Measurements from ENCODE around the gene CEP20.

The CEP20 gene

DNA sequence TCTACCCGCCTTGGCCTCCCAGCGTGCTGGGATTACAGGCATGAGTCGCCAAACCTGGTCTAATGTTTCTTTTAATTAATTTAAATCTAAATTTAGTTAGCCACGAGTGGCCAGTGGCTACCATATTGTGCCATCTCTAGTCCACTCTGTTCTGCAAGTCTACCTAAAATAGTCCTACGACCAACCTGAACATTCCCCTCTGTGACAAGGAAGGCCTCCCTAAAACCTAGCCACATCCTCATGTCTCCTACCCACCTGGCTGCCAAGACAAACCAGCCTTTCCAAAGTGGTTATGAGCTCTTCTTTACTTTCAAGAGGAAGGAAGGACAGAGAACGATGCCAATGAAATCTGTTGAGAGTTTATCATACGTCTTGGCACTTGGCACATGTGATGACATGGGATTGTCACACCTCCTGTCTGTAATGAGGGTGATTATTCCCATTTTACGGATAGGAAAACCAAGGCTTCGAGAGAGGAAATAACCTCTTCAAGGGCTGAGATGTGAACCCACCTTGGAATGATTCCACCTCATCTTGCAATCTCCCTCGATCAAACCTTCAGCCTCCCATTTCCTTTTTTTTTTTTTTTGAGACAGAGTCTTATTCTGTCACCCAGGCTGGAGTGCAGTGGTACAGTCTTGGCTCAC lies 51.3 kb downstream of the CEP20 start:
- no peak overlapping the region for H3K4me3 ChIP-seq (ENCODE audit: low read depth, low read length)
- DNase-seq (ENCODE audit: low read depth) = no peak

DNA sequence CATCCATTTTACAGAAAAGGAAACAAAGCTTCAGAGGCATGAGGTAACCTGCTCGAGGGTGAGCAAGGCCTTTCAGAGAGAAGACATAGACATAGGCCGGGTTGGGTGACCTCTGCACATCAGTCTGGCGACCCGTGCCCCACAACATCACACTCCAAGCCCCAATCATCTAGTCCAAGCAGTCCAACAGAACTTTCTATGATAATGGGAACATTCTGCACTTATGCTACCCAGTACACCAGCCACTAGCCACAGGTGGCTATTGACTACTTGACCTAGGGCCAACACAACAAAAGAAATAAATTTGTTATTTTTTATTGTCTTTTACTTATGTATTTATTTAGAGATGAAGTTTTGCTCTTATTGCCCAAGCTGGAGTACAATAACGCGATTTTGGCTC lies 52.3 kb downstream of the CEP20 start:
- DNase-seq (ENCODE audit: low read depth) = no peak
- H3K4me3 ChIP-seq (ENCODE audit: low read depth, low read length) = no peak overlapping the region

DNA sequence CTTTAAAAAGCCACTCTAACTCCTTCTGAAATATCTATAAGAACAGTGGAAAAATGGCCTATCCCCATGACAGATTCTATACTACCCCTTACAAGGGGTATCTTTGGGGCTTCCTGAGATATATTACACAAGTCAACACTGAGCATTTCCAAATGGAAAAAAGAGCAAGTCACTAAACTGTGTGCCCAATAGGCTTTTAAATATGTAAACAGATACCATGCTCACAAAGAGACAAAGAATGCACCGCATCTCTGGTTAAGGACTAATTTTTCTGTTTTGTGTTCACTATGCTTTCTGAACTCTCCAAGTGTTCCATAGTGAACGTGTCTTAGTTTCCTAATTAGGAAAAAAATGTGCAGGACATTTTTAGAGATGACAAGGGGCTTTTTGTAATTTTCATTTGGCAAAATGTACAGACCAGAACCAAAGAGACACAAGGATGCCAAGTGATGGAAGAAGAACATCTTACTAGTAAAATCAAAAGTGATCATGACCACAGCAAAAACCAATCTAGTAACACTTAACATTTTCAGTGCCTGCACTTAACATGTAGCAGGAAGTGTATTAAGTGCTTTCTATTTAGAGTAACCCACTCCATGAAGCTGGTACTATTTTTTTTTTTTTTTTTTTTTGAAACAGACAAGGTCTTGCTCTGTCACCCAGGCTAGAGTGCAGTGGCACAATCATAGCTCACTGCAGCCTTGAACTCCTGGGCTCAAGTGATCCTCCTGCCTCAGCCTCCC lies 53.1 kb downstream of the CEP20 start:
- no peak for DNase-seq (ENCODE audit: low read depth)
- no peak overlapping the region for H3K4me3 ChIP-seq (ENCODE audit: low read depth, low read length)

DNA sequence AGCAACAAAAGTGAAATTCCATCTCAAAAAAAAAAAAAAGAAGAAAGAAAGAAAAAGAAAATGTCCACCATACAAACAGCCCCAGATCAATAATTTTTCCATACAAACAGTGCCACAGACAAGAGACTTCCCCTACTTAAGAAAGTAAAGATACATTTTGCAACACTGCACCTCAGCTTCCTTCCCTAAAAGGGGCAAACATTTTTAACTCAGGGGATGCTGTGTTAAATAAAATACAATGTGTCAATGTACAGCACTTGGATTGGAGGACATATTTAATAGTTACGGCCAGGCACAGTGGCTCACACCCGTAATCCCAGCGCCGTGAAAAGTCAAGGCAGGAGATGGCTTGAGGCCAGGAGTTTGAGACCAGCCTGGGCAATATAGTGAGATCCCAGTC lies 53.9 kb downstream of the CEP20 start:
- H3K4me3 ChIP-seq (ENCODE audit: low read depth, low read length) = no peak overlapping the region
- DNase-seq (ENCODE audit: low read depth) = no peak

DNA sequence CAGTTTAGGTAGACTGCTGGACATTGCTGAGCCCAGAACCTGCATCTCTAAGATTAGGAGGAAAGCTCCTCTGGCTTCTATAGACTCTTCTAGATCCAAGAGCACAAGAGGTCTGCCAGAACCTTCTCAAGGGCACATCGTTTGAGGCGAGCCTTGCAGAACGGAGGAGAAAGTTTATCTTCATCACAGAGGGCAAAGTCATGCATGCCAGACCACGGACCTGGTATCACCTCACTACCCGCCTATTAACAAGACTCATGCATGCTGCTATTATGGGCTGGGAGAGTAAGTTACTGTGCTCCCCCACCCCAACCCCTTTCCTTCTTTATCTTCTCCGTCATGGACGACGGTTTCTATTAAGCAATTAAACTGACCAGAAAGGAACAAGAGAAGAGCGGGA lies 54.9 kb downstream of the CEP20 start:
- DNase-seq (ENCODE audit: low read depth) = no peak
- no peak overlapping the region for H3K4me3 ChIP-seq (ENCODE audit: low read depth, low read length)

DNA sequence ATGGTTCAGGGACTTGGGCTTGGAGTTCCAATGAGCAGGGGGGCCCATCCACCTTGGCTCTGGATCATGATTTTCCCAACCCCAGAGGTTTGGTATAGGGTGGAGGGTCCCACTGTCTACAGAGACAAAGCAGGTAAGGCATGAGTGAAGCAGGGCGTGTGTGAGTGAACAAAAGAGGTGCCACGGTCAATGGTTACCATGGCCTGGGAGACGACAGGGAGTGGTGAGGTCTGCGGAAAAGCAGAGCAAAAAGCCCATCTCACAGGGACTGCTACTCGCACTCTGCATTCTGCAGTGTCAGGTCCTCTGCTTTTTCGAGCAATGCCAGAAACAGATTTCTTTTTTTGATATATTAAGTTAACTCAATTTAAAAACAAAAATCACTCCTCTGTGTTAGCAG lies 56.2 kb downstream of the CEP20 start:
- DNase-seq (ENCODE audit: low read depth) = no peak
- no peak overlapping the region for H3K4me3 ChIP-seq (ENCODE audit: low read depth, low read length)

DNA sequence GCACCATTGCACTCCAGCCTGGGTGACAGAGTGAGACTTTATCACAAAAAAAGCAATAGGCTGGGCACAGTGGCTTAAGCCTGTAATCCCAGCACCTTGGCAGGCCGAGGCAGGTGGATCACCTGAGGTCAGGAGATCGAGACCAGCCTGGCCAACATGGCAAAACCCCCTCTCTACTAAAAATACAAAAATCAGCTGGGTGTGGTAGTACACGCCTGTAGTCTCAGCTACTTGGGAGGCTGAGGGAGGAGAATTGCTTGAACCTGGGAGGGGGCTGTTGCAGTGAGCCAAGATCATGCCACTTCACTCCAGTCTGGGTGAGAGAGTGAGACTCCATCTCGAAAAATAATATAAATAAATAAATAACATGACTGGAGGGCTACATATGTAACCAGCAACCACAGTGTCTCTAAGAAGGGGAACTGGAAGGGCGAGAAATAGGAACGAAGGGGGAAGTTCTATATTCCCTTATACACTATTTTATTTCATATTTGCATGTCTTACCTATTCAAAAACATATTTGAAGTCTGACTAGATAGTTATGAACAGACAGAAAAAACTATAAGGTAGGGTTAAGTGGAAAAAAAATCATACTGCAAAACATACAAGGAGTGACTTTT lies 57.5 kb downstream of the CEP20 start:
- no peak for DNase-seq (ENCODE audit: low read depth)
- H3K4me3 ChIP-seq (ENCODE audit: low read depth, low read length) = no peak overlapping the region

DNA sequence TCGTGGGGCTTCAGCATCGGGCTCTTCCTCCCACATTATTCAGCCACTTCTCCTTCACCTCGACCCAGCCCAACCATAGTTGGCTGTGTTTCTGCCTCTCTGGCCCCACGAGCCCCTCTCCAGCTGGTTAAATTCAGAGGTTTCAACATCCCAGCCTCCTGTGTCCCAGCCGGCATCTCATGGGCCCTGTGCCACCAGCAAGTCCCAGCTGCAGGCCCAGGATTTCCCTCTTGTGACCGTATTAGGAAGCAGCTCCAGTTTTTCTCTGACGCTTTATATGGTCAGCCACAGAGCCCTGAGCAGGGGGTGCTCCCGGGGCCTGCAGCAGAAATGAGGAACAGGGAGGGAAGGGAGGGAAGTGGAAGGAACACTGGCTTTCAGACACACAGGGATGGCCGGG lies 58.9 kb downstream of the CEP20 start:
- DNase-seq (ENCODE audit: low read depth) = no peak
- no peak overlapping the region for H3K4me3 ChIP-seq (ENCODE audit: low read depth, low read length)

DNA sequence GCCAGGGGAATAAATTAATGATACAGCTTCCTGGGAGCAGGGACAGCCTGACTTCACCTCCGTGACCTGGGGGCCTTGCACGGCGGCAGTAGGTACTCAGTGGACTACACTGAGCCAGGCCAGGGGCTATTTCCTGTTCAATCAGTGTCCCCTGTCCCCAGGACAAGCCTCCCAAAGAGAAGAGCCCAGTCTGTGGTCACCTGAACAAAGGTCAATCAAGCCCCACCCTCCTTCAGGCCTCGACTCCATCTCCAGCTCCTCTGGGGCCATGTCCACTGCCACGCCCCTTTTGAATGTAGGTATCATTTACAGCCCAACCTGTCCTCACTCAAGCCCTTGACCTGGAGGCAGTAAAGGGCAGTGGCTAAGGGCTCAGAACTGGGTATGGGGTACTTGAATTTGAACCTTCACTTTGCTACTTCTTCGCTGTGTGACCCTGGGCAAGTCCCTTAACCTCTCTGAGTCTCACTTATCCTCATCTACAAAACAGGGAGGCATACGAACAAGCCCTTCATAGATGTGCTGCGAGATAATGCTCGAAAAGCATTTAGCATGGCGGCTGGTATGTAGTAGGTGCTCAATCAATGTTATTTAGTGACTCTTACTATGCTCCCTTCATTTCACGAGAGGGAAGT lies 60.6 kb downstream of the CEP20 start:
- no peak overlapping the region for H3K4me3 ChIP-seq (ENCODE audit: low read depth, low read length)

DNA sequence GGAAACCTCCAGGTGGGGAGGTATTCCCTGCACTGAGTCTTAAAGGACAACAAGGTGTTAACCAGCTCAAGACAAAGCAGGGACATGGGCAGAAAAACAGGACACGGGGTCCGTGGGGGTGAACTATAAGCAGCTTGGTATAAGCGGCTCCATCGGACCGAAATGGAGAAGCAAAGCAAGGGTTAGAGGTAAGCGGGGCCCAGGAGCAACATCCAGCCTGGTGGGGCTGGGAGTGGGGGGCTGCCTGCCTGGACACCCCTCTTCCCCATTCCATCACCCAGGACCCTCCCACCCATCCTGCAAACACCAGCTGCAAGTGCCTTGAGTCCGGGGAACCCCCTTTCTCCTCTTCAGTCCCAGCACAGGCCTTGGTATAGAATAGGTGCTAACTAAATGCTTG lies 61.1 kb downstream of the CEP20 start:
- no peak overlapping the region for H3K4me3 ChIP-seq (ENCODE audit: low read depth, low read length)
- no peak for DNase-seq (ENCODE audit: low read depth)

More for the DNA sequence above, 60.6 kb downstream of the CEP20 start:
- DNase-seq (ENCODE audit: low read depth) = no peak

DNA sequence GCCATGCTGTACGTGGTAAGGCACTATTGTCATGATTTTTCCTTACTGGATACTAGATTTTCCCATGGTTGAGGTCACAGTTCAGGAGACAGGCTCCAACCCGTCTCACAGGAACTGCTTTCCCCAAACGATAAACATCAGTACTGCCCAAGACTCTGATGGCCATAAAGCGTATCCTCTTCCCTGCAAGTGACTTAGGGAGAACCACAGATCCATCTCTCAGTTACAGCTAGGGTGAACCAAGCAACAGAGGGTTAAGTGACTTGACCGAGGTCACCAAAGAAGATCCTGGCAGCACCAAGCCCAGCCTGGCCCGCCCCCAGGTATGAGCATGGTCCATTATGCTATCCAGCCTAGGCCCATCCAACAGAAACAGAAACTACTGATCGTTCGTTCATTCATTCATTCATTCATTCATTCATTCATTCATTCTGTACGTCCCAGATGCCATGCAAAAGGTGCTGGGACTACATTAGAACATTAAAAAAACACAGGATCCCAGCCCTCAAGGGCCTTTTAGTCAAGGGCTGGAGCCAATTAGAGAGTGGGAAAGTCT lies 62.6 kb downstream of the CEP20 start:
- no peak for DNase-seq (ENCODE audit: low read depth)
- no peak overlapping the region for H3K4me3 ChIP-seq (ENCODE audit: low read depth, low read length)

DNA sequence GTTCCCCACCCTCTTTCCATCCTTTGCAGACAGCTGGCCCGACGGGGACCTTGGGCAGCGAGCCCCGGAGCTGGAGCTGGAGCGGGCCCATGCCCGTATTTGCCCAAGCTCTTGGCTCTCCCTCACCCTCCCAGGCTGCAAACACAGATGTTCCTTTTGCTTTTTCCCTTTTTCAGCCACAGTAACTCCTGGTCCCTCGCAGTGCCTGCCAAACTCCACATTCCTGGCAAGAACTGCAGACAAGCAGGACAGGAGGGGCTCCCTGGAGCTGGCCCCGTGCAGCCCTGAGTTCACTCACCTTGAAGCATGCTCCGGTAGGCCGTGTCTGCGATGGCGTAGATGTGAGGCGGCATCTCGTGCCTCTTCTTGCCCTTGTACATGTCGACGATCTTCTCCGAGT lies 65.4 kb downstream of the CEP20 start:
- no peak for DNase-seq (ENCODE audit: low read depth)
- H3K4me3 ChIP-seq (ENCODE audit: low read depth, low read length) = no peak overlapping the region

DNA sequence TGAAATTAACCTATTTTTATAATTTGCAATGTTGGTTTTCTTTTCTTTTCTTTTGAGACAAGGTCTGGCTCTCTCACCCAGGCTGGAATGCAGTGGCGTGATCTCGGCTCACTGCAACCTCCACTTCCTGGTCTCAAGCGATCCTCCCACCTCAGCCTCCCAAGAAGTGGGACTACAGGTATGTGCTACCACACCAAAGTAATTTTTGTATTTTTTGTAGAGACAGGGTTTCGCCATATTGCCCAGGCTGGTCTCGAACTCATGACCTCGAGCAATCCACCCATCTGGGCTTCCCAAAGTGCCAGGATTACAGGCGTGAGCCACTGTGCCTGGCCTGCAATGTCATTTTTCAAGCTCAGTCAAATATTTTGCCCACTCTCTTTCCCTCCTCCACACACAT lies 67.6 kb downstream of the CEP20 start:
- DNase-seq (ENCODE audit: low read depth) = no peak
- no peak overlapping the region for H3K4me3 ChIP-seq (ENCODE audit: low read depth, low read length)

DNA sequence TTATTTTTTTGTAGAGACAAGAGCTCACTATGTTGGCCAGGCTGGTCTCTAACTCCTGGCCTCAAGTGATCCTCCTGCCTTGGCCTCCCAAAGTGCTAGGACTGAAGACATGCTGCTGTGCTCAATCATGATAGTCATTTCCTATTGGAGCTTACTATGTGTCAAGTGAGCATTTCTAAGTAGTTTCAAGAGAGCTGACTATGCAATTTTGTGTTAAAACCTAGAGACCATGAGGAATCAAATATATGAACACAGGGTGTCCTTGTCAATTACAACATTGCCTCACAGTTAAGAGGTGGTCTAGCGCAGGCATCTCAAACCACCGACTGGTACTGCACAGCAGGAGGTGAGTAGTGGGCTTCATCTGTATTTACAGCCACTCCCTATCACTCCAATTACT lies 69.4 kb downstream of the CEP20 start:
- H3K4me3 ChIP-seq (ENCODE audit: low read depth, low read length) = no peak overlapping the region
- no peak for DNase-seq (ENCODE audit: low read depth)

DNA sequence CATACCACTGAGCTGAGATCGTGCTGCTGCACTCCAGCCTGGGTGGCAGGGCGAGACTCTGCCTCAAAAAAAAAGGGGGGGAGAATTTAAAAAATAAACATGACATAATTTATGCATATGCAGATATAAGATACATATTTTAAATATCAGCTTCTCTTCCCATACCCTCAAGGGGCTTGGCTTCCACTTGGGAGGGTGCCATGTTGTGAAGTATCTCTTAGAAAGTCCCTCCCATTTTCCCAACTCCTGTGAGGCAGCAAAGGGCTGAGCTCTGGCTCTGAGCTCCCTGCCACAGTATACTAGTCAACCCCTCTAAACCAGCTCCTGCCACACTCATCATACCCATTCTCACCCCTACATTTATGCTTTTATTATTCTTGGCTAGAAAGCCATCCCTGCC lies 71.0 kb downstream of the CEP20 start:
- DNase-seq (ENCODE audit: low read depth) = no peak

DNA sequence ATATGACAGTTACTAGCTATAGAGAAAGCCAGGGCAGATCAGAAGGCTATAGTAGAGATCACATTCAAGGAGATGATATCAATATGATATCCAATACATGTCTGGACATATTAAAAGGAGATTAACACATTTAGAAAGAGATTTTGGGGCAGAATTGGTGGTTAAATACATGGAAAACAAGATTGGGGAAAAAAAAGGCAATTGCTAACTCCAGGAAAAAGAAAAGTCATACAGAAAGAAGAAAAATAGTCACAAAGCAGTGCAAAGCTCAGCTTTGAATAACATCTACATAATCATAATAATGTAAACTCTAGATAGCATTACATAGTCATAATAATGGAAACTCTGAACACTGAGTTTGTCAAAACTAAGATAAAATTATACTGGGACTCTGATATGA lies 72.2 kb downstream of the CEP20 start:
- H3K4me3 ChIP-seq (ENCODE audit: low read depth, low read length) = no peak overlapping the region
- DNase-seq (ENCODE audit: low read depth) = no peak

More for the DNA sequence above, 71.0 kb downstream of the CEP20 start:
- no peak overlapping the region for H3K4me3 ChIP-seq (ENCODE audit: low read depth, low read length)

All from skeletal muscle cell (primary cell).